T-helper 1 cell treated with Interleukin-12 subunit alpha and Interleukin-12 subunit beta and Interleukin-4 antibody, amounts not matched to agents 30 μg/mL and 1 μg/mL, for 36 hours (primary cell): ENCODE measurements around the gene SPATA12.

ENCODE experiments used
- H3K27ac Mint-ChIP-seq: one replicate; pipeline ENCODE4 v1.8.0; 2021; ENCODE audit warnings: mild to moderate bottlenecking, mixed read lengths
- H3K27me3 Mint-ChIP-seq: one replicate; pipeline ENCODE4 v1.8.0; 2021; ENCODE audit warnings: low read depth, mixed read lengths
- H3K36me3 Mint-ChIP-seq: one replicate; pipeline ENCODE4 v1.8.0; 2021; ENCODE audit warnings: low read depth, mixed read lengths
- H3K4me1 Mint-ChIP-seq: one replicate; pipeline ENCODE4 v1.8.0; 2021; ENCODE audit warnings: low read depth, mixed read lengths
- H3K4me3 Mint-ChIP-seq: one replicate; pipeline ENCODE4 v1.8.0; 2021; ENCODE audit warnings: mild to moderate bottlenecking, moderate library complexity, mixed read lengths
- H3K9me3 Mint-ChIP-seq: one replicate; pipeline ENCODE4 v1.8.0; 2021; ENCODE audit warnings: mixed read lengths

SPATA12 gene

GRCh38 chr3:57065588-57065987, 5.1 kb downstream of the SPATA12 start:
- Mint-ChIP-seq H3K27ac (no peak overlapping the region), H3K4me1 (peaks cover 11% of the 10 kb centered on the region), H3K27me3 (no peaks in the 10 kb centered on the region), H3K36me3 (no peaks in the 10 kb centered on the region), H3K4me3 (no peak overlapping the region), H3K9me3 (no peaks in the 10 kb centered on the region)

- Mint-ChIP-seq H3K4me3 (no peak overlapping the region), H3K4me1 (peaks cover 10% of the 10 kb centered on the region), H3K36me3 (no peaks in the 10 kb centered on the region), H3K27ac (no peak overlapping the region), H3K27me3 (peaks cover 4% of the 10 kb centered on the region), H3K9me3 (no peaks in the 10 kb centered on the region)
These were observed 6.0 kb downstream of the SPATA12 start for GRCh38 chr3:57066471-57066870.

GRCh38 chr3:57068437-57069089, 8.1 kb downstream of the SPATA12 start:
- Mint-ChIP-seq H3K27ac (no peak overlapping the region), H3K36me3 (no peaks in the 10 kb centered on the region), H3K4me1 (peaks cover 6% of the 10 kb centered on the region), H3K9me3 (no peaks in the 10 kb centered on the region), H3K27me3 (peaks cover 11% of the 10 kb centered on the region), H3K4me3 (no peak overlapping the region)

- Mint-ChIP-seq H3K4me3 (no peak overlapping the region), H3K4me1 (peaks cover 6% of the 10 kb centered on the region), H3K9me3 (no peaks in the 10 kb centered on the region)
These were observed 9.0 kb downstream of the SPATA12 start for GRCh38 chr3:57069503-57069902.

DNA sequence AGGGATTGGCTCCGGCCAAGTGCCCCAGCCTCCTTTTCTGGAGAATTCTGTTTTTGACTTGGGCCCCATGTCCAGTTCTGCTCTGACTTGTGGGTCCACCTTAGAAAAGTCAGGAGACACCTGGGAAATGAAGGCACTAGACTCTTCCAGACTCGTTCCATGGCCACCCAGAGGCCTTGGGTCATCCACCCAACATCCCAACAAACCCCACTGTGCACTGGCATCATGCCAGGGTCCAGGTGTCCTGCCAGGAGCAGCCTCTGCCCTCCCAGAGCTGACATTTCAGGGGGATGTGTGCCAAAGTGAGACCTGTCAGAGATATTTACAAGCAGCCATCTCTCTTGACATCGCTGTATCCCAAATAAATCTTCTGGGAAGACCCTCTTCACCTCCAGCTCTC, 13.2 kb downstream of the SPATA12 start:
- Mint-ChIP-seq H3K4me3 (no peak overlapping the region), H3K27me3 (peaks cover 49% of the 10 kb centered on the region), H3K36me3 (no peaks in the 10 kb centered on the region), H3K27ac (no peak overlapping the region), H3K4me1 (peaks cover 9% of the 10 kb centered on the region), H3K9me3 (no peaks in the 10 kb centered on the region)

More at GRCh38 chr3:57069503-57069902, 9.0 kb downstream of the SPATA12 start:
- H3K36me3 Mint-ChIP-seq, result no peaks in the 10 kb centered on the region
- peaks cover 16% of the 10 kb centered on the region for H3K27me3 Mint-ChIP-seq
- H3K27ac Mint-ChIP-seq, result no peak overlapping the region

DNA sequence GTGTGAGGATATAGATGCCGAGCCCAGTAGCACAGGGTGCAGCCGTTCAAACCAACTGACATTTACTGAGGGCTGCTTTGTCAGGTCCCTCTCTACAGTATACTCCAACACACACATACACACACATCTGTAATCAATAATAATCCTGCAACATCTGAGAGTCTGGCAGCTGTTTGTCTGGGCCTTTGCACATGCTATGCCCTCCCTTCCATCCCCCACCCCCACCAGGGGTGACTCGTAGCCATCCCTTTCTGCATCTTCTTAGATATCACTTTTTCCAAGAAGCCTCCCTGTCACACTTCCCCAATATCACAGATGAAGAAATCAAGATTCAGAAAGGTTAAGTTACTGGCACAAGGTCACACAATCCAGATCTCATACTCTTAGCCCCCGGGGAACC, 13.7 kb downstream of the SPATA12 start:
- Mint-ChIP-seq H3K36me3 (no peaks in the 10 kb centered on the region), H3K4me3 (no peak overlapping the region), H3K4me1 (peaks cover 8% of the 10 kb centered on the region), H3K27ac (no peak overlapping the region), H3K9me3 (no peaks in the 10 kb centered on the region), H3K27me3 (peaks cover 49% of the 10 kb centered on the region)

- Mint-ChIP-seq H3K36me3 (no peaks in the 10 kb centered on the region), H3K4me3 (no peak overlapping the region), H3K27me3 (peaks cover 63% of the 10 kb centered on the region), H3K9me3 (no peaks in the 10 kb centered on the region), H3K27ac (no peak overlapping the region), H3K4me1 (peaks cover 8% of the 10 kb centered on the region)
These were observed 16.0 kb downstream of the SPATA12 start for GRCh38 chr3:57076422-57076951.

DNA sequence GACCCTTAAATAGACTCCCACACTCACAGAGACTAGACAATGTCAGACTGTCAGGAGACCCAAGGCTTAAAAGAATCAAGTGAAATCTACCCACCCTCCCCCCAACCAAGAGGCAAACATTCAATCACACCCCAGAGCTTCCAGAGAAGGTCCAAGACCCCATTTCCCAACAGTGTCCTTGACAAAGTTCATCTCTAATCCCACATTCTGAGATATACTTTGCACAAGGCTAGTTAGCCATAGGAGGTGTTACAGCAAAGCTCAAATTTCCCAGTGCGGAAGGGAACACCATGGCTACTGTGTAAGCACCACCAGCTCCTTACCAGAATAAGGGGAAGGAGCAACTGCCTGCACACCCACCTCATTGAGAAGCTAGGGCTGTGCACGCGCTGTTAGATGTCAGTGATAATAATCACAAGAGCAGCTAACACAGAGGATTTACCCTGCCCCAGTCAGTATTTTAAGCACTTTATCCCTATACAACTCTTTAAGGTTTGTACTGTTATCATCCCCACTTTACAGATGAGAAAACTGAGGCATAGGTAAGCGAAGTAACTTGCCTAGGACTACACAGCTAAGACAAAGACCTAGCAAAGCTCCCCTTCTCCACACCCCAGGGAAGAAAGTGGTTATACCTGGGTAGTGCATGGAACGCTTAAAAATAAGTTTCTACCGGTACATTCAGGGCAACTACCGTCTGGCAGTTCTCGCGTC, 17.3 kb downstream of the SPATA12 start:
- H3K27ac Mint-ChIP-seq, result no peak overlapping the region
- H3K4me3 Mint-ChIP-seq, result peak overlapping the region; percentile 59
- peaks cover 56% of the 10 kb centered on the region for H3K27me3 Mint-ChIP-seq
- no peaks in the 10 kb centered on the region for H3K9me3 Mint-ChIP-seq
- H3K4me1 Mint-ChIP-seq, result peaks cover 8% of the 10 kb centered on the region
- H3K36me3 Mint-ChIP-seq, result no peaks in the 10 kb centered on the region

- H3K4me1 Mint-ChIP-seq, result peaks cover 8% of the 10 kb centered on the region
- no peaks in the 10 kb centered on the region for H3K36me3 Mint-ChIP-seq
- H3K27ac Mint-ChIP-seq, result no peak overlapping the region
- peaks cover 56% of the 10 kb centered on the region for H3K27me3 Mint-ChIP-seq
- no peaks in the 10 kb centered on the region for H3K9me3 Mint-ChIP-seq
- peak overlapping the region; percentile 59 for H3K4me3 Mint-ChIP-seq
These were observed 17.8 kb downstream of the SPATA12 start for GRCh38 chr3:57078344-57078634.

DNA sequence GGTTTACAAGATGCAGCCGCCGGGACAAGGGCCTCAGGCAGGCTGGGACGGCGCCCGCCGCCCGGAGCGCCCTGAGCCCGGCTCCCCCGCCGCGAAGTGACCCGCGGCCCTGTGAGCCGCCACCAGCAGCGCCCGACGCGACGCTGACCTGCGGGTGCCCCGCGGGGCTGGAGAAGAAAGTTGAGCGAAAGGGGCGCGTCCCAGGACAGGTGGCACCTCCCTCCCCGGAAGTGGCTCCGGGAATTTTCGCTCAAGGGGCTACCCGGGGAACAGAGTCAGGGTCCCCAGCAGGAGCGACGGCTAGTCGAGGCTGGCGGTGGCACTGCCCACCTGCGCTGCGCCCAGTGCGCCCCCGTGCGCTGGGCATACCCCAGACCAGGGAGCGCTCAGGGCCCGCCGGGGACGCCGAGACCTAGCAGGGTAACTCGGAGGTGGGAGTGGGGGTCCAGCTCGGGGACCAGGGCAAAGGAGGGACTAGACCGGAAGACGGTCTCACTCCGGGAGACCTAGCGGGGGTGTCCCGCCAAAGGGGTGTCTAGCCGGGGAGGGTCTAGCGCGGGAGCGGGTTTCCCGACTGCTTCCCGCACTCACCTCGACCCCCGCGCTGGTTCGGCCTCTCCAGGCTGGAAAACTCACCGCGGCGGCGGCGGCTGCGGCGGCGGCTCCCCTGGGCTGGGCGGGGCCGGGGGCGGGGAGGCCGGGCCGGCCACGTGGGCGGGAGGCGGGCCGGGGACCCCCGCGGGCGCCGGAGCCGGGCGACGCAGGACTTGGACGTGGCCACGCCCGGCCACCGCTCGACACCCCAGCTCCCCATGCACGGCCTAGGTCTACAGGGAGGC, 18.4 kb downstream of the SPATA12 start:
- no peaks in the 10 kb centered on the region for H3K36me3 Mint-ChIP-seq
- H3K27me3 Mint-ChIP-seq, result peaks cover 56% of the 10 kb centered on the region
- H3K9me3 Mint-ChIP-seq, result no peaks in the 10 kb centered on the region
- H3K4me1 Mint-ChIP-seq, result peaks cover 9% of the 10 kb centered on the region
- H3K4me3 Mint-ChIP-seq, result peak overlapping the region; percentile 59
- no peak overlapping the region for H3K27ac Mint-ChIP-seq

GRCh38 chr3:57079474-57079831, 19.0 kb downstream of the SPATA12 start:
- Mint-ChIP-seq H3K4me3 (no peak overlapping the region), H3K27me3 (peaks cover 51% of the 10 kb centered on the region), H3K9me3 (no peaks in the 10 kb centered on the region), H3K27ac (no peak overlapping the region), H3K36me3 (no peaks in the 10 kb centered on the region), H3K4me1 (peaks cover 9% of the 10 kb centered on the region)

DNA sequence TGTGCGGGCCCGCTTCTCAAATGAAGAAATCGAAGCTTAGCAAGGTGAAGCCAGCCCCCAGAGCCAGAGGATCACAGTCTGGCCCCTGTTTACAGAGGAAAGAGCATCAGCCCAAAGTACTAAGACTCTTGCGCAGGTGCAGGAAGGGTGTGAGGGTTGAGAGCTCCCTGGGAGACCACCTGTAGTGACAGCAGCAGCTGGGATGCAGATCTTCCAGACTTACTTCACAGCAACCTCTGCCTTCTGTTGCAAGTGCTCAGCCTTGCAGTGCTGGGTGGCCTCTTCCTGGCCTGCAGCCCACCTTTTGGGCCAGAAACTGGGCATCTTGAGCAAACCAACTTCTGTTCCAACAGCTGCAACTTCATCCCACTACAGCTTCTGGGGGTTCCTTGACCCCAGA, 19.7 kb downstream of the SPATA12 start:
- H3K36me3 Mint-ChIP-seq, result no peaks in the 10 kb centered on the region
- H3K27ac Mint-ChIP-seq, result no peak overlapping the region
- no peaks in the 10 kb centered on the region for H3K9me3 Mint-ChIP-seq
- H3K4me1 Mint-ChIP-seq, result peaks cover 9% of the 10 kb centered on the region
- peaks cover 44% of the 10 kb centered on the region for H3K27me3 Mint-ChIP-seq
- H3K4me3 Mint-ChIP-seq, result peak overlapping the region; percentile 47

DNA sequence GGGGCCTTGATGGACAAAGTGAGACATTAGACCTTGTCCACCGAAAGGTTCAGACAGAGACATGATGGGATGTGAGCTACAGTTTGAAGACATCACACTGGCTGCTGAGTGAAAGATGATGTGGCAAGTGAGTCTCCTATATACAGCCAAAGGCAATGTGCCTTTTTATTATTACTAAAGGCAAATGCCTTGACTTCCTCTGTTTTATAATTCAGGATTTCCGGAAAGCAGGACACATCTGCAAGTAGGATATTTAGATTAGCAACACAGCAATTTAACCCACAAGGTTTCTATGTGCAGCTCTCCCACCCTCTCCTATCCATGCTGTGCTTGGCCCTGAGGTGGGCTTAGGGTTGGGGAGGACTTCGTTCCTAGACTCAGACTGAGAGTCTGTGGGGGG, 20.7 kb downstream of the SPATA12 start:
- Mint-ChIP-seq H3K36me3 (no peaks in the 10 kb centered on the region), H3K4me1 (peaks cover 9% of the 10 kb centered on the region), H3K27ac (no peak overlapping the region), H3K9me3 (no peaks in the 10 kb centered on the region), H3K27me3 (peaks cover 41% of the 10 kb centered on the region), H3K4me3 (no peak overlapping the region)

- Mint-ChIP-seq H3K27me3 (peaks cover 34% of the 10 kb centered on the region), H3K4me1 (peaks cover 8% of the 10 kb centered on the region), H3K27ac (no peak overlapping the region), H3K4me3 (no peak overlapping the region), H3K9me3 (no peaks in the 10 kb centered on the region), H3K36me3 (no peaks in the 10 kb centered on the region)
These were observed 22.0 kb downstream of the SPATA12 start for GRCh38 chr3:57082481-57082880.
